GM12801 (cell line): Measurements from ENCODE around the gene FAM168A.

Experiments
- TF ChIP-seq, protein P1 (sequence below): IDR thresholded peaks from one replicate; pipeline ENCODE4 v1.5.1; 2011; ENCODE audit warnings: control low read depth; ENCODE audit not compliant: insufficient read length; ENCODE audit errors: extremely low read depth

FAM168A gene

DNA sequence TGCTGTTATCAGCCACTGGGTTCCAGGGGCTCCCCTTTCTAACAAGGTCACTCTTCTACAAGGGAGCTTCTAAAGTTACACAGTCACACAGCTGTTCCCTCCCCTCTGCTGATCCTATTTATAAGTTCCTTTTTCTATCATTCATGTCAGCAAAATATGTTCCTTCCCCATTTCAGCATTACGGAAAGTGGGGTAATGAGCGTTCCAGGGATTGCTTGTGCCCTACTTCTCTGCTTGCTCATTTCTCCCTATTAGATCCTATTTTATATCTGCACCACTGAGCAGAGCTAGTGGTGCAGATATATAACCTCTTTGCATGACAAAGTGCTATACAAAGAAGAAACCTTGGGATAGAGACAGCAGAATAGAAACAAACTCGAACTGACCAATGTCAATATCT is 25.8 kb upstream of the FAM168A start:
- TF ChIP-seq, protein P1, sequence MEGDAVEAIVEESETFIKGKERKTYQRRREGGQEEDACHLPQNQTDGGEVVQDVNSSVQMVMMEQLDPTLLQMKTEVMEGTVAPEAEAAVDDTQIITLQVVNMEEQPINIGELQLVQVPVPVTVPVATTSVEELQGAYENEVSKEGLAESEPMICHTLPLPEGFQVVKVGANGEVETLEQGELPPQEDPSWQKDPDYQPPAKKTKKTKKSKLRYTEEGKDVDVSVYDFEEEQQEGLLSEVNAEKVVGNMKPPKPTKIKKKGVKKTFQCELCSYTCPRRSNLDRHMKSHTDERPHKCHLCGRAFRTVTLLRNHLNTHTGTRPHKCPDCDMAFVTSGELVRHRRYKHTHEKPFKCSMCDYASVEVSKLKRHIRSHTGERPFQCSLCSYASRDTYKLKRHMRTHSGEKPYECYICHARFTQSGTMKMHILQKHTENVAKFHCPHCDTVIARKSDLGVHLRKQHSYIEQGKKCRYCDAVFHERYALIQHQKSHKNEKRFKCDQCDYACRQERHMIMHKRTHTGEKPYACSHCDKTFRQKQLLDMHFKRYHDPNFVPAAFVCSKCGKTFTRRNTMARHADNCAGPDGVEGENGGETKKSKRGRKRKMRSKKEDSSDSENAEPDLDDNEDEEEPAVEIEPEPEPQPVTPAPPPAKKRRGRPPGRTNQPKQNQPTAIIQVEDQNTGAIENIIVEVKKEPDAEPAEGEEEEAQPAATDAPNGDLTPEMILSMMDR = no peak

DNA sequence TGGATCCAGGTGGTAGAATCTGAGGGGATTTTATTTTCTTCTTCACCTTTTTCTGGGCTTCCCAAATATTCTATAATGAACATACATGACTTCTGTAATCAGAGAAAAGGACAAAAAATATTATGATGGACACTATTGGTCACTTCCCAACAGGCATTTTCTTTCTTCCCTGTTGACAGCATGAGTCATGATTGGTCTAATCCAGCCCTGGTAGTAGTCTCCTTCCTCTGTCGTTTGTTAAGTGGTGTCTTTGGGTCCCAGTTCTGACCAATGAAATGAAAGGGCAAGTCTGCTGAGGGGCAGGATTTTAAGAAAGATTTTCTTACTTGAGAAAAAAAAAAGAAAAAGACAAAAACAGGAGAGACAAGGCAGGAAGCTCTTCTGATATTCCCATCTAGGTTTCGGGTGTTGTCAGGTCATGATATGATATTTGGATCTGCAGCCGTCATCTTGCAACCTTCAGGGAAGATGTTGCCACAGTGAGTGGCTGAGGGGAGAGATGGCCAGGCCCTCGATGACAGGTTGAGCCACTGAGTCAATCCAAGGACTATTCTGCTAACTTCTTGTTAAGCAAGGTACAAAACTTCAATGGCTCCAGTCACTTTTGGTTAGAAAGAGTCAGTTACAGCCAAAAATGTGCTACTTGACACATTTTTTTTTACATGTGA is 25.1 kb upstream of the FAM168A start:
- TF ChIP-seq, protein P1 = no peak

DNA sequence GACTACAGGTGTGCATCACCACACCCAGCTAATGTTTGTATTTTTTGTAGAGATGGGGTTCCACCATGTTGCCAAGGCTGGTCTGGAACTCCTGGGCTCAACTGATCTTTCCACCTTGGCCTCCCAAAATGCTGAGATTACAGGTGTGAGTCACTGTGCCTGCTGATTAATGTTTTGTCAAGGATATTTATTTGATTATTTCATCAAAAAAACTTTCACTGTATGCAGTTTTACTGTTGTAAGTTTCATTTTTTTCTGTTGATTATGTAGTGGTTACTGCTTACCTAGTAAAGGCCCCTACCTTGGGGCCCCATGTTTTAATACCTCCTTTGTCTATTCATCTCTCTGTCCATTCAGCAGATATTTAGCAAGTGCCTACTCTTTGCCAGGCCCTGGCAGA is 16.7 kb upstream of the FAM168A start:
- TF ChIP-seq, protein P1 = no peak

DNA sequence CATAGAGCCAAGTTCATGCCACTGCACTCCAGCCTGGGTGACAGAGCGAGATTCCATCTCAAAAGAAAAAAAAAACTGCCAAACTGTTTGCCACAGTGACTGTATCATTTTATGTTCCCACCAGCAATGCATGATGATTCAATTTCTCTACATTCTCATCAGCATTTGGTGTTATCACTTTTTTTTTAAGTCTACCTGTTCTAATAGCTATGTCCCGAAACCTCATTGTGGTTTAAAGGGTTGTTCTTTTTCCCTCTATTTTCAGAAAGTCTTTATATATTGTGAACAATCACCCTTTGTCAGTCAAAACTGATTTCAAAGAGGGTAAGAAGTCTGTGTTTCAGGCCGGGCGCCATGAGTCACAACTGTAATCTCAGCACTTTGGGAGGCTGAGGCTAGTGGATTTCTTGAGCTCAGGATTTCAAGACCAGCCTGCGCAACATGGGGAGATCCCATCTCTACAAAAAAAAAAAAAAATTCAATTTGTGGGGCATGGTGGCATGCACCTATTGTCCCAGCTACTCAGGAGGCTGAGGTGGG is 14.8 kb upstream of the FAM168A start:
- TF ChIP-seq, protein P1 = no peak

DNA sequence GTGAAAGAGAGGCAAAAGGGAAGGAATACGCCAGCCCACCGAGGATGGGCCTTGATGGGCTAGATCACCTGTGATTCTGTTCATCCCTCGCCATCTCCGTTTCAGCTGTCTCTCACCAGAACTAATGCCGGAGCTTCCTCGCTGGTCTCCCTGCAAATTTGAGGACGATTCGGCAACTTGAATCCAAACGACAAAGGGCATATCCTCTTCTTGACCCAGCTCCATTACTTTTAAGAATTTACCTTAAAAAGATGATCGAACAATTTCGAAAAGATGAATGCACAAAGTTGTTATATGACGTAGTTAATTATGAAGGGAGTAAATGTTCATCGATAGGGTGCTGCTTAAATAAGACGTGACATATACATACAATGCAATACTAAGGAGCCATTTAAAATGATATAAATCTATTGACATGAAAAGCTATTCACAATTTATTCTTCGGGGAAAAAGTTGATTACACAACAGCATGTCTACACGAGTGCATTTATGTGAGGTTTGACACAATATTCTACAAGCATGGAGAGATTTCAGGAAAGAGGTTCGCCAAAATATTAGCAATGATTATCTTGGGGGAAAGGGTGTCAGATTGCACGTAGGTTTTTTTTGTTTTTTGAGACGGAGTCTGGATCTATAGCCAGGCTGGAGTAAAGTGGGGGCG is 937 bp upstream of the FAM168A start:
- TF ChIP-seq, protein P1 = no peak

DNA sequence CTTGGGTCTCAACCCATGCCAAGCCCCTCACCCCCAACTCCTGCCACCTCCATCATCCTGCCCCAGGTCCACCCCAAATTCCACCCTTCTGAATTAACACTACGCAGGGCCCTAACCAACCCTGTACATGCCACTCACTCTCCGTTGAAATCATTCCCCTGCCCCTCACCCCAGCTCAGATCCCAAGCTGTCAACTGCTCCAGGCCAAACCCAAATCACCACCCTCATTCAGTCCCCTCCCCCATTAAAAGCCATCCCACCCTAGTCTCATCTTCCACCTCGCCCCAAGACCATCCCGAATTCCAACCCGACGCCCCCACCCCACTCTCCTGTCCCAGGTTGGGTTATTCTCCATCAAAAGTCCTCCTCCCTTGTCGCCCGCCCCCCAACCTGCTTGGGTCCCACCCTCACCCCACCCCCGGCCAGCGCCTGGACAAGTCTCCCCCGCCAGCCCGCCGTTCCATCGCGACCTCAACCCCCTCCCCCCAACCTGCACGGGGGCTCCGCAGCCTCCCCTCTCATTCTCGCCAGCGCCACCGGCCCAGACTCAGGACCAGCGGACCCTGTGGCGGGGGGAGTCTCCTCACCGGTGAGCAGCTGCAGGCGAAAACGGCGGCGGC is 466 bp downstream of the FAM168A start:
- TF ChIP-seq, protein P1 = no peak

DNA sequence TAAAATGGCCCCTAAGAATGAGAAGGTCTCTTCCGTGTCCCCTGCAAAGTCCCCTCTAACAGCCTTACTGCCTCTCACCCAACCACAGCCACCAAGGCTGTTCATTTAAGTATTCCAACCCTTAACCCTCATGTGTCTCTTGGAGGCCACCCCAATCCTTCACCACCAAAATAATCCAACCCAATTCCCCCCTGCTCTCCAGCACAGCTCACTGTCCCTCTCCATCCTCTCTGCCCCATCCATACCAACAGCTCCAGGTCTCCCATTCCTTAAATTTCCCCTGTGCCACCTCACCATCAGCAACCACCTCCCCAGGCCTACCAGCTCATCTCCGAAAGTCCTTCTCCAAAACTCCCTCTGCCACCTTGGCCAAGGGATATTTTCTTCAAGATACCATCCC is 1.4 kb downstream of the FAM168A start:
- TF ChIP-seq, protein P1 = no peak
